ENCODE data around the gene SEC63.

The SEC63 gene

GRCh38 chr6:107817784-107818183, 140.2 kb downstream of the SEC63 start:
- DNase-seq (ENCODE audit: low spot score) = no peak
